Vagina (tissue), 2 donors: ENCODE measurements around the gene OR5K3. TPM values are rescaled to one million over a fixed set of nuclear protein-coding genes. Genes with fewer than 3 reads are reported as not detected.
"Not testable (repeated sequence)": the region's sequence is repeated elsewhere in the genome, so short reads cannot be mapped to it uniquely, and the experiment has no call there.

Source experiments
- DNase-seq, 2 donors: peaks; one replicate each; pipeline ENCODE4 v3.0.0-alpha.2; 2017; ENCODE audit errors: extremely low spot score in 2 of 2
- H3K27ac ChIP-seq: fragments of 200-600 bp; sonication (generic); one replicate; pipeline ENCODE4 v1.5.1; 2019
- H3K27me3 ChIP-seq: fragments of 200-600 bp; sonication (generic); one replicate; pipeline ENCODE4 v1.5.1; 2019
- H3K36me3 ChIP-seq, 2 donors: fragments of 200-600 bp; sonication (generic); one replicate each; pipeline ENCODE4 v1.5.1; 2017 to 2019
- H3K4me1 ChIP-seq: fragments of 200-600 bp; sonication (generic); one replicate; pipeline ENCODE4 v1.5.1; 2019
- H3K4me3 ChIP-seq, 2 donors: fragments of 200-600 bp; sonication (generic); 1 replicate in 1 of 2; 2 replicates in 1 of 2; pipeline ENCODE4 v1.5.1; 2016 to 2019
- H3K9me3 ChIP-seq: fragments of 200-600 bp; sonication (generic); one replicate; pipeline ENCODE4 v1.5.1; 2019
- CTCF ChIP-seq, 3 experiments: fragments of 450-650 bp in 2 of 3; fragments of 200-600 bp in 1 of 3; sonication (generic) in 1 of 3; IDR thresholded peaks; one replicate each; pipeline ENCODE4 v1.5.1; 2017 to 2019; ENCODE audit warnings: antibody characterized with exemption in 3 of 3, mild to moderate bottlenecking in 2 of 3, moderate library complexity in 2 of 3
- POLR2A ChIP-seq, 2 donors: fragments of 450-650 bp; IDR thresholded peaks; one replicate each; pipeline ENCODE4 v1.6.1; 2017; ENCODE audit warnings: antibody characterized with exemption in 2 of 2, mild to moderate bottlenecking in 2 of 2, moderate library complexity in 2 of 2
- POLR2AphosphoS5 ChIP-seq, 2 donors: sonication (generic); formaldehyde crosslinking; IDR thresholded peaks; one replicate each; pipeline ENCODE4 v1.9.0; 2017; ENCODE audit warnings: antibody characterized with exemption in 2 of 2, mild to moderate bottlenecking in 2 of 2, low read depth in 1 of 2; ENCODE audit not compliant: insufficient read depth in 1 of 2
- intact Hi-C: fragments of 100-400 bp; cut with DNase I; formaldehyde crosslinking; loops from one replicate; pipeline ENCODE4 v1.15.1; 2023
- total RNA-seq: library from RNA; depleted of rRNA; stranded (reverse); fragments of >200 nt; gene quantifications from one replicate; pipeline ENCODE4 v1.2.3, GENCODE V29; 2016

OR5K3 gene
- total RNA-seq, 1 donor from 2014 or later, result not detected

DNA sequence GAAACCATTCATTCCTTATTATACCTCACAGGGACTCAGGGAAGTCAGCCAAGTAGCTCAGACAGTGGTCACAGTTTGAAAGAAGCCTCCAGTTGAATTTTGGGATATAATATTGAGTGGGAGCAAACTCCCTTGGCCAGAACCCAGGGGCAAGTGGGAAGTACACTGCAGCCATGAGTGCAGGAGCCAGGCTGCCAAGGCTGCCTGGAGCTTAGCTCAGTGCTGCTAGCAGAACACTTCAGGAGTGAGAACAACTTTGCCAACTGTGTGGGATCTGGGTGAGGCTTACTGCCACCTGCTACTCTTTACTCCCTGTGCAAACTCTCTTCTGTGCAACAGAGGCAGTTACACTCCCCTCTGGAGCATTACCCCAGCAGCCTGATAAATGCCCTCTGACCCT, 4.6 kb downstream of the OR5K3 start:
- Histone ChIP-seq H3K36me3 (no peaks in the 10 kb centered on the region), H3K4me1 (no peaks in the 10 kb centered on the region), H3K9me3 (peaks cover 9% of the 10 kb centered on the region), H3K27me3 (no peaks in the 10 kb centered on the region), H3K27ac (no peak overlapping the region), H3K4me3 (no peak overlapping the region)
- intact Hi-C loops, result no loop called here
- DNase-seq, result no peak
- TF ChIP-seq CTCF (IDR thresholded peaks at IDR 0.05) (no peak), POLR2A (IDR thresholded peaks at IDR 0.05) (no peak), POLR2AphosphoS5 (IDR thresholded peaks at IDR 0.05; ENCODE audit: insufficient read depth in 1 of 2, low read depth in 1 of 2) (no peak)

- H3K27ac ChIP-seq, H3K27me3 ChIP-seq, H3K4me3 ChIP-seq, intact Hi-C loops, H3K9me3 ChIP-seq, H3K36me3 ChIP-seq, H3K4me1 ChIP-seq, DNase-seq: not testable (repeated sequence)
Observed at GRCh38 chr3:98396482-98396881, 6.0 kb downstream of the OR5K3 start.

GRCh38 chr3:98398513-98398912, 8.0 kb downstream of the OR5K3 start:
- intact Hi-C loops, result no loop called here
- Histone ChIP-seq H3K27me3 (no peaks in the 10 kb centered on the region), H3K27ac (no peak overlapping the region), H3K9me3 (peaks cover 9% of the 10 kb centered on the region), H3K4me3 (no peak overlapping the region), H3K36me3 (no peaks in the 10 kb centered on the region), H3K4me1 (no peaks in the 10 kb centered on the region)
- no peak for DNase-seq
- TF ChIP-seq CTCF (IDR thresholded peaks at IDR 0.05) (no peak), POLR2AphosphoS5 (IDR thresholded peaks at IDR 0.05; ENCODE audit: insufficient read depth in 1 of 2, low read depth in 1 of 2) (no peak)

DNA sequence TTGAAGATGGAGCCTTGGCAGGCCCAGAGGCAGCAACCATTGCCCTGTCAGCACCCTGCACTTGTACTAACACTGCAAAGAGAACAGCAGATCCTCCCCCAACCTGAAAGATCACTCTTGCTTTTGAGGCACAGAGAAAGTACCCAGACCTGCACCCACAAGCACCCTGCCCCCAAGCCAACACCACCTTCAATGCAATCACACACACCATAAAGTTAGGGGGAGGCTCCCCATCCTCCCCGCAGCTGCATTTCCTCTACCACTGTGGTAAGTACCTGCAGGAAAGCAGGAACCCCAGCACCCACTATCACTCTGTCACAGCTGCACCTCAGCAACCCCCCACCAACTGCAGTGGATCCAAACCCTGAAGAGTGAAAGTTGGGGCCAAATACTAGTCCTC, 12.0 kb downstream of the OR5K3 start:
- H3K4me1 ChIP-seq, result no peaks in the 10 kb centered on the region
- no peak for DNase-seq
- H3K36me3 ChIP-seq, result no peaks in the 10 kb centered on the region
- no peak overlapping the region for H3K4me3 ChIP-seq
- TF ChIP-seq POLR2AphosphoS5 (IDR thresholded peaks at IDR 0.05; ENCODE audit: insufficient read depth in 1 of 2, low read depth in 1 of 2) (no peak), CTCF (IDR thresholded peaks at IDR 0.05) (no peak), POLR2A (IDR thresholded peaks at IDR 0.05) (no peak)
- peaks cover 9% of the 10 kb centered on the region for H3K9me3 ChIP-seq
- H3K27ac ChIP-seq, result no peak overlapping the region
- intact Hi-C loops, result no loop called here
- H3K27me3 ChIP-seq, result no peaks in the 10 kb centered on the region

- Histone ChIP-seq H3K36me3 (no peaks in the 10 kb centered on the region), H3K27ac (no peak overlapping the region), H3K27me3 (no peaks in the 10 kb centered on the region), H3K4me1 (no peaks in the 10 kb centered on the region), H3K9me3 (peaks cover 4% of the 10 kb centered on the region), H3K4me3 (no peak overlapping the region)
- TF ChIP-seq CTCF (IDR thresholded peaks at IDR 0.05) (no peak), POLR2A (IDR thresholded peaks at IDR 0.05) (no peak), POLR2AphosphoS5 (IDR thresholded peaks at IDR 0.05; ENCODE audit: insufficient read depth in 1 of 2, low read depth in 1 of 2) (no peak)
- intact Hi-C loops, result no loop called here
- DNase-seq, result no peak
Observed at GRCh38 chr3:98404010-98404409, 13.5 kb downstream of the OR5K3 start.

- no peaks in the 10 kb centered on the region for H3K9me3 ChIP-seq
- intact Hi-C loops, result no loop called here
- no peak for DNase-seq
- H3K4me1 ChIP-seq, result no peaks in the 10 kb centered on the region
- H3K4me3 ChIP-seq, result no peak overlapping the region
- H3K36me3 ChIP-seq, result no peaks in the 10 kb centered on the region
- no peak for TF ChIP-seq POLR2A (IDR thresholded peaks at IDR 0.05)
- no peak for TF ChIP-seq POLR2AphosphoS5 (IDR thresholded peaks at IDR 0.05; ENCODE audit: insufficient read depth in 1 of 2, low read depth in 1 of 2)
- no peak for TF ChIP-seq CTCF (IDR thresholded peaks at IDR 0.05)
- H3K27ac ChIP-seq, result no peak overlapping the region
- H3K27me3 ChIP-seq, result no peaks in the 10 kb centered on the region
Observed at GRCh38 chr3:98406034-98406433, 15.6 kb downstream of the OR5K3 start.
